ENCODE measurements around the gene CNTNAP1. TPM values are rescaled to one million over a fixed set of nuclear protein-coding genes. Genes with fewer than 3 reads are reported as not detected.

The CNTNAP1 gene
- total RNA-seq, 1 donor from 2014 or later: 44.8 TPM

DNA sequence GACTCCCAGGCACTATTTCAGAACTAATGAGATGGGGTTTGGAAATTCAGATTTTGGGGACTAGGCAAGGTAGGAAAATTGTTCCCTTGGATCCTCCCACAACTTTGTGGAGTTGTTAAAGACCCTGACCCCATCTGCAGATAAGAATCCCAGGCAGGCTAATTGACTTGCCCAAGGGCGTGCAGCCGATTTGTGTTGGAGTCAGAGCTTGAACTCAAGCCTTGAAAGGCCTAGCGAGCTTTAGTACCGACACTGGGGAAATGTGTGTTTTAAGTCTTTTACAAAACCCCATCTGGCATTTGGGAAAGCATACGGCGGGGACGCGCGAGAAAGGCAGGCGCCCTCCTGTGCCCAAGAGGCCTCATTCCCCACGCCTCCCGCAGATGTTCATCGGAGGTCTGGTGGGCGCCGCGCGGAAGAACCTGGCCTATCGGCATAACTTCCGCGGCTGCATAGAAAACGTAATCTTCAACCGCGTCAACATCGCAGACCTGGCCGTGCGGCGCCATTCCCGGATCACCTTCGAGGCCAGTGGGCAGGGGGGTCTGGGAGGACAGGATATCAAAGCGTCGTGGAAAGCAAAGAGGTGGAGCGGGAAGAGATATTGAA is 4.3 kb downstream of the CNTNAP1 start:
- Mint-ChIP-seq H3K9me3 (ENCODE audit: unreplicated experiment) (peaks cover 10% of the 10 kb centered on the region), H3K27ac (ENCODE audit: unreplicated experiment) (peak overlapping the region; percentile 73), H3K4me3 (ENCODE audit: unreplicated experiment) (peak overlapping the region; percentile 73), H3K4me1 (ENCODE audit: low read depth, unreplicated experiment) (peaks cover 19% of the 10 kb centered on the region), H3K27me3 (ENCODE audit: unreplicated experiment) (peaks cover 19% of the 10 kb centered on the region), H3K36me3 (ENCODE audit: unreplicated experiment) (peaks cover 6% of the 10 kb centered on the region)
- TF ChIP-seq, protein P1, sequence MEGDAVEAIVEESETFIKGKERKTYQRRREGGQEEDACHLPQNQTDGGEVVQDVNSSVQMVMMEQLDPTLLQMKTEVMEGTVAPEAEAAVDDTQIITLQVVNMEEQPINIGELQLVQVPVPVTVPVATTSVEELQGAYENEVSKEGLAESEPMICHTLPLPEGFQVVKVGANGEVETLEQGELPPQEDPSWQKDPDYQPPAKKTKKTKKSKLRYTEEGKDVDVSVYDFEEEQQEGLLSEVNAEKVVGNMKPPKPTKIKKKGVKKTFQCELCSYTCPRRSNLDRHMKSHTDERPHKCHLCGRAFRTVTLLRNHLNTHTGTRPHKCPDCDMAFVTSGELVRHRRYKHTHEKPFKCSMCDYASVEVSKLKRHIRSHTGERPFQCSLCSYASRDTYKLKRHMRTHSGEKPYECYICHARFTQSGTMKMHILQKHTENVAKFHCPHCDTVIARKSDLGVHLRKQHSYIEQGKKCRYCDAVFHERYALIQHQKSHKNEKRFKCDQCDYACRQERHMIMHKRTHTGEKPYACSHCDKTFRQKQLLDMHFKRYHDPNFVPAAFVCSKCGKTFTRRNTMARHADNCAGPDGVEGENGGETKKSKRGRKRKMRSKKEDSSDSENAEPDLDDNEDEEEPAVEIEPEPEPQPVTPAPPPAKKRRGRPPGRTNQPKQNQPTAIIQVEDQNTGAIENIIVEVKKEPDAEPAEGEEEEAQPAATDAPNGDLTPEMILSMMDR (IDR thresholded peaks at IDR 0.05; ENCODE audit: partially characterized antibody, unreplicated experiment): no peak
- peak; percentile 48 for DNase-seq

DNA sequence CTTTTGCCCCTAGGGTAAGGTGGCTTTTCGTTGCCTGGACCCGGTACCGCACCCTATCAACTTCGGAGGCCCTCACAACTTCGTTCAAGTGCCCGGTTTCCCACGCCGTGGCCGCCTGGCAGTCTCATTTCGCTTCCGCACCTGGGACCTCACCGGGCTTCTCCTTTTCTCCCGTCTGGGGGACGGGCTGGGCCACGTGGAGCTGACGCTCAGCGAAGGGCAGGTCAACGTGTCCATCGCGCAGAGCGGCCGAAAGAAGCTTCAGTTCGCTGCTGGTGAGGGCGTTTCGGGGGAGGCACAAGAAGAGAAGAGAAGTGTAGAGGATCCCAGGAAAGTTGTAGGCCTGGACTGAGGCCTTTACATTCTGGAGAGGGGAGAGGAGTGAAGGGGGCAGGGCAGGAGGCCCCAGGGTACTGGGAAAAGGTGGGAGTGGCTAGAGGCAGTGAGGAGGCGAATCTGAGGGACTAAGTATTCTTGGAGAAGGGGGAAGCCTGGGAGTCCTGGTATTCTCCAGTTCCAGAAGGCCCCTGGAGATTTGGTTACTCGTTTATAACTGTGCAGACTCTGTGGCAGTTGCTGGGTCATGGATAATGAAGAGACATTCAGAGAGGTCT is 5.5 kb downstream of the CNTNAP1 start:
- Mint-ChIP-seq H3K27me3 (ENCODE audit: unreplicated experiment) (peaks cover 16% of the 10 kb centered on the region), H3K4me3 (ENCODE audit: unreplicated experiment) (no peak overlapping the region), H3K4me1 (ENCODE audit: low read depth, unreplicated experiment) (peaks cover 17% of the 10 kb centered on the region), H3K36me3 (ENCODE audit: unreplicated experiment) (peaks cover 6% of the 10 kb centered on the region), H3K9me3 (ENCODE audit: unreplicated experiment) (peaks cover 6% of the 10 kb centered on the region), H3K27ac (ENCODE audit: unreplicated experiment) (no peak overlapping the region)
- TF ChIP-seq, protein P1 (IDR thresholded peaks at IDR 0.05; ENCODE audit: partially characterized antibody, unreplicated experiment): no peak
- no peak for DNase-seq

DNA sequence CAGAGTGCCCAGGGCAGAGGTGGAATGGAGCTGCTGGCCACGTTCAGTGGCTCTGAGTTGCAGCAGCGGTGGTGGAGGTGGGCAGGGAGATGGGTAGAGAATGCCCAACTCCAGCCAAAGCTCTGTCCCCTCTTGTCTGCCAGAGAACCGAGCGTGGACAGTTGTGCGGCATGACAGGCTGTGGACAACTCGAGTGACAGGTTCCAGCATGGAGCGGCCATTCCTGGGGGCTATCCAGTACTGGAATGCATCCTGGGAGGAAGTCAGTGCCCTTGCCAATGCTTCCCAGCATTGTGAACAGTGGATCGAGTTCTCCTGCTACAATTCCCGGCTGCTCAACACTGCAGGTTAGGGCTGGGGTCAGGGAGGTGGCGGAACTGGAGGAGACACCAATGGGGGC is 8.3 kb downstream of the CNTNAP1 start:
- TF ChIP-seq, protein P1 (IDR thresholded peaks at IDR 0.05; ENCODE audit: partially characterized antibody, unreplicated experiment): no peak
- peaks cover 11% of the 10 kb centered on the region for H3K4me1 Mint-ChIP-seq (ENCODE audit: low read depth, unreplicated experiment)
- H3K4me3 Mint-ChIP-seq (ENCODE audit: unreplicated experiment): no peak overlapping the region
- no peak for DNase-seq
- peaks cover 2% of the 10 kb centered on the region for H3K36me3 Mint-ChIP-seq (ENCODE audit: unreplicated experiment)
- H3K9me3 Mint-ChIP-seq (ENCODE audit: unreplicated experiment): peaks cover 3% of the 10 kb centered on the region
- peaks cover 10% of the 10 kb centered on the region for H3K27me3 Mint-ChIP-seq (ENCODE audit: unreplicated experiment)
- no peak overlapping the region for H3K27ac Mint-ChIP-seq (ENCODE audit: unreplicated experiment)

DNA sequence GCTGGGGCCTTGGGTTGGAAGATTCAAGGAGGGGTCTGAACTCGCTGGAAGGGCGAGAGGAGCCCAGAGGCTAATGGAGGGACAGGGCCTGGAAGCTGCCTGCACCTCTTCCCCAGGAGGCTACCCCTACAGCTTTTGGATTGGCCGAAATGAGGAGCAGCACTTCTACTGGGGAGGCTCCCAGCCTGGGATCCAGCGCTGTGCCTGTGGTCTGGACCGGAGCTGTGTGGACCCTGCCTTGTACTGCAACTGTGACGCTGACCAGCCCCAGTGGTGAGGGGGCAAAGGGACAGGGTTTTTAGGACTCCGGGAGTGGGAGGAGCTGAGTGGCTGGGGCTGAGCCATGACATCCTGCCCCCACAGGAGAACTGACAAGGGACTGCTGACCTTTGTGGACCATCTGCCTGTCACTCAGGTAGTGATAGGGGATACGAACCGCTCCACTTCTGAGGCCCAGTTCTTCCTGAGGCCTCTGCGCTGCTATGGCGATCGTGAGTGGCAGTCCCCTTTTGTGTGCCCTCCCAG is 8.8 kb downstream of the CNTNAP1 start:
- H3K9me3 Mint-ChIP-seq (ENCODE audit: unreplicated experiment): peaks cover 3% of the 10 kb centered on the region
- TF ChIP-seq, protein P1 (IDR thresholded peaks at IDR 0.05; ENCODE audit: partially characterized antibody, unreplicated experiment): no peak
- H3K4me3 Mint-ChIP-seq (ENCODE audit: unreplicated experiment): no peak overlapping the region
- no peak for DNase-seq
- H3K36me3 Mint-ChIP-seq (ENCODE audit: unreplicated experiment): no peaks in the 10 kb centered on the region
- peaks cover 8% of the 10 kb centered on the region for H3K27me3 Mint-ChIP-seq (ENCODE audit: unreplicated experiment)
- no peak overlapping the region for H3K27ac Mint-ChIP-seq (ENCODE audit: unreplicated experiment)
- peaks cover 7% of the 10 kb centered on the region for H3K4me1 Mint-ChIP-seq (ENCODE audit: low read depth, unreplicated experiment)

DNA sequence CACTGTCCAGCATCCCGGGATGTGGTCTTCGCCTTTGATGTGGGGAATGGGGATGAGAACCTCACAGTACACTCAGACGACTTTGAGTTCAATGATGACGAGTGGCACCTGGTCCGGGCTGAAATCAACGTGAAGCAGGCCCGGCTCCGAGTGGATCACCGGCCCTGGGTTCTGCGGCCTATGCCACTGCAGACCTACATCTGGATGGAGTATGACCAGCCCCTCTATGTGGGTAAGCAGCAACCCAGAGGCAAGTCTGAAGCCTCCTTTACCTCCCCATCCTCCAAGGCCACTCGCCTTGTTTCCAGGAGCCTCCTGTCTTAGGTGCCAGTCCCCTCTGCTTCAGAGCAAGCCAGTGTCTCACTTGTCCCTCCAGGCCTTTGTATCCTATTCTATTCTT is 10.2 kb downstream of the CNTNAP1 start:
- Mint-ChIP-seq H3K27ac (ENCODE audit: unreplicated experiment) (peak overlapping the region; percentile 8), H3K27me3 (ENCODE audit: unreplicated experiment) (peaks cover 7% of the 10 kb centered on the region)

More for the DNA sequence above, 10.2 kb downstream of the CNTNAP1 start:
- H3K9me3 Mint-ChIP-seq (ENCODE audit: unreplicated experiment): peaks cover 3% of the 10 kb centered on the region
- no peaks in the 10 kb centered on the region for H3K36me3 Mint-ChIP-seq (ENCODE audit: unreplicated experiment)
- no peak for DNase-seq
- TF ChIP-seq, protein P1 (IDR thresholded peaks at IDR 0.05; ENCODE audit: partially characterized antibody, unreplicated experiment): no peak
- no peaks in the 10 kb centered on the region for H3K4me1 Mint-ChIP-seq (ENCODE audit: low read depth, unreplicated experiment)
- H3K4me3 Mint-ChIP-seq (ENCODE audit: unreplicated experiment): no peak overlapping the region
